HT1080 (cell line): Measurements from ENCODE around the gene CLSTN2. TPM values are rescaled to one million over a fixed set of nuclear protein-coding genes. Genes with fewer than 3 reads are reported as not detected.

ENCODE experiments used
- small RNA-seq: library from RNA; depleted of rRNA; stranded (forward); fragments of <200 nt; gene quantifications from one replicate; pipeline ENCODE3, GENCODE V24; 2014
- total RNA-seq: library from RNA; depleted of rRNA; stranded (reverse); fragments of >200 nt; shearing (Covaris generic); gene quantifications from 2 replicates; pipeline ENCODE4 v1.2.3, GENCODE V29; 2014

The CLSTN2 gene
- total RNA-seq, 1 experiment from 2014 or later, result 0.23 TPM

Small RNA genes within 50 kb of the gene (small RNA-seq; reads per million reads assigned to genes)
- gene AC048346.1, result not detected
